Measurements from ENCODE around the gene HSPA13.

- TF ChIP-seq CTCF (IDR thresholded peaks at IDR 0.05) (no peak), POLR2A (IDR thresholded peaks at IDR 0.05) (no peak)
Observed at GRCh38 chr21:14358775-14359174, 24.2 kb downstream of the HSPA13 start.

All from right lobe of liver (tissue), 4 donors.